OCI-LY3 (cell line): ENCODE results near the gene BCL2L2.

Source experiments
- CTCF ChIP-seq: fragments of 200-600, 300-600 bp; sonication (generic); IDR thresholded peaks from 2 replicates; pipeline ENCODE4 v1.5.1; 2014; ENCODE audit warnings: antibody characterized with exemption, low read length, low read depth
- EZH2phosphoT487 ChIP-seq: fragments of 200-600 bp; shearing (Covaris generic); IDR thresholded peaks from 2 replicates; pipeline ENCODE4 v1.6.1; 2018; ENCODE audit warnings: antibody characterized with exemption, mixed run types, low read depth

GRCh38 chr14:23324455-23324846, 17.8 kb downstream of the BCL2L2 start:
- TF ChIP-seq EZH2phosphoT487 (no peak), CTCF (no peak)
